Activated naive CD8-positive, alpha-beta T cell (primary cell): ENCODE results near the gene ZNF761.
"Not testable (repeated sequence)": the region's sequence is repeated elsewhere in the genome, so short reads cannot be mapped to it uniquely, and the experiment has no call there.

Experiments
- H3K27ac Mint-ChIP-seq: one replicate; pipeline ENCODE4 v1.8.0; 2021; ENCODE audit warnings: mixed read lengths
- H3K27me3 Mint-ChIP-seq: one replicate; pipeline ENCODE4 v1.8.0; 2021; ENCODE audit warnings: mixed read lengths
- H3K36me3 Mint-ChIP-seq: one replicate; pipeline ENCODE4 v1.8.0; 2021; ENCODE audit warnings: mixed read lengths
- H3K4me1 Mint-ChIP-seq: one replicate; pipeline ENCODE4 v1.8.0; 2021; ENCODE audit warnings: low read depth, mixed read lengths
- H3K4me3 Mint-ChIP-seq: one replicate; pipeline ENCODE4 v1.8.0; 2021; ENCODE audit warnings: mild to moderate bottlenecking, mixed read lengths
- H3K9me3 Mint-ChIP-seq: one replicate; pipeline ENCODE4 v1.8.0; 2021; ENCODE audit warnings: low read depth, mixed read lengths

Gene ZNF761

GRCh38 chr19:53423680-53424079 lies 8.1 kb upstream of the ZNF761 start:
- H3K27me3 Mint-ChIP-seq, H3K4me3 Mint-ChIP-seq, H3K27ac Mint-ChIP-seq, H3K36me3 Mint-ChIP-seq, H3K4me1 Mint-ChIP-seq, H3K9me3 Mint-ChIP-seq: not testable (repeated sequence)

- no peaks in the 10 kb centered on the region for H3K9me3 Mint-ChIP-seq
- H3K4me1 Mint-ChIP-seq: peaks cover 2% of the 10 kb centered on the region
- H3K27ac Mint-ChIP-seq: no peak overlapping the region
- no peaks in the 10 kb centered on the region for H3K36me3 Mint-ChIP-seq
- peaks cover 2% of the 10 kb centered on the region for H3K27me3 Mint-ChIP-seq
- H3K4me3 Mint-ChIP-seq: no peak overlapping the region
Measured at GRCh38 chr19:53424968-53425597, 6.7 kb upstream of the ZNF761 start.

GRCh38 chr19:53432088-53432661 lies 391 bp downstream of the ZNF761 start:
- no peaks in the 10 kb centered on the region for H3K27me3 Mint-ChIP-seq
- peaks cover 28% of the 10 kb centered on the region for H3K36me3 Mint-ChIP-seq
- peaks cover 4% of the 10 kb centered on the region for H3K9me3 Mint-ChIP-seq
- peak overlapping the region; percentile 97 for H3K4me3 Mint-ChIP-seq
- H3K27ac Mint-ChIP-seq: peak overlapping the region; percentile 95
- H3K4me1 Mint-ChIP-seq: peaks cover 31% of the 10 kb centered on the region

- H3K9me3 Mint-ChIP-seq: peaks cover 22% of the 10 kb centered on the region
- not testable (repeated sequence) for H3K4me1 Mint-ChIP-seq, H3K4me3 Mint-ChIP-seq, H3K27ac Mint-ChIP-seq, H3K27me3 Mint-ChIP-seq
- H3K36me3 Mint-ChIP-seq: peaks cover 60% of the 10 kb centered on the region
Measured at GRCh38 chr19:53443809-53444208, 12.0 kb downstream of the ZNF761 start.

- H3K27ac Mint-ChIP-seq, H3K27me3 Mint-ChIP-seq, H3K4me3 Mint-ChIP-seq, H3K4me1 Mint-ChIP-seq: not testable (repeated sequence)
- peaks cover 28% of the 10 kb centered on the region for H3K9me3 Mint-ChIP-seq
- H3K36me3 Mint-ChIP-seq: peaks cover 60% of the 10 kb centered on the region
Measured at GRCh38 chr19:53447196-53447595, 15.4 kb downstream of the ZNF761 start.

- Mint-ChIP-seq H3K36me3 (peaks cover 53% of the 10 kb centered on the region), H3K27me3 (no peaks in the 10 kb centered on the region), H3K9me3 (peaks cover 45% of the 10 kb centered on the region), H3K4me1 (no peaks in the 10 kb centered on the region), H3K4me3 (no peak overlapping the region), H3K27ac (no peak overlapping the region)
Measured at GRCh38 chr19:53455828-53456227, 24.0 kb downstream of the ZNF761 start.

- H3K27me3 Mint-ChIP-seq, H3K27ac Mint-ChIP-seq, H3K4me3 Mint-ChIP-seq, H3K4me1 Mint-ChIP-seq: not testable (repeated sequence)
- H3K36me3 Mint-ChIP-seq: peaks cover 45% of the 10 kb centered on the region
- peaks cover 46% of the 10 kb centered on the region for H3K9me3 Mint-ChIP-seq
Measured at GRCh38 chr19:53460131-53460721, 28.4 kb downstream of the ZNF761 start.

- Mint-ChIP-seq H3K27ac (no peak overlapping the region), H3K4me1 (no peaks in the 10 kb centered on the region), H3K4me3 (no peak overlapping the region), H3K36me3 (peaks cover 31% of the 10 kb centered on the region), H3K9me3 (peaks cover 29% of the 10 kb centered on the region), H3K27me3 (peaks cover 5% of the 10 kb centered on the region)
Measured at GRCh38 chr19:53461866-53462265, 30.1 kb downstream of the ZNF761 start.

- peaks cover 5% of the 10 kb centered on the region for H3K27me3 Mint-ChIP-seq
- peaks cover 24% of the 10 kb centered on the region for H3K9me3 Mint-ChIP-seq
- no peak overlapping the region for H3K4me3 Mint-ChIP-seq
- peaks cover 4% of the 10 kb centered on the region for H3K4me1 Mint-ChIP-seq
- peaks cover 28% of the 10 kb centered on the region for H3K36me3 Mint-ChIP-seq
- no peak overlapping the region for H3K27ac Mint-ChIP-seq
Measured at GRCh38 chr19:53462861-53463260, 31.1 kb downstream of the ZNF761 start.

- H3K4me1 Mint-ChIP-seq: peaks cover 6% of the 10 kb centered on the region
- H3K9me3 Mint-ChIP-seq: peaks cover 21% of the 10 kb centered on the region
- H3K4me3 Mint-ChIP-seq: no peak overlapping the region
- H3K27me3 Mint-ChIP-seq: peaks cover 5% of the 10 kb centered on the region
- H3K36me3 Mint-ChIP-seq: peaks cover 26% of the 10 kb centered on the region
- H3K27ac Mint-ChIP-seq: no peak overlapping the region
Measured at GRCh38 chr19:53463263-53463662, 31.5 kb downstream of the ZNF761 start.

- H3K27me3 Mint-ChIP-seq: peaks cover 5% of the 10 kb centered on the region
- peak overlapping the region; percentile 87 for H3K27ac Mint-ChIP-seq
- peaks cover 4% of the 10 kb centered on the region for H3K9me3 Mint-ChIP-seq
- peaks cover 26% of the 10 kb centered on the region for H3K36me3 Mint-ChIP-seq
- peak overlapping the region; percentile 91 for H3K4me3 Mint-ChIP-seq
- H3K4me1 Mint-ChIP-seq: peaks cover 22% of the 10 kb centered on the region
Measured at GRCh38 chr19:53466726-53467484, 35.1 kb downstream of the ZNF761 start.

- peaks cover 6% of the 10 kb centered on the region for H3K9me3 Mint-ChIP-seq
- peaks cover 4% of the 10 kb centered on the region for H3K27me3 Mint-ChIP-seq
- H3K36me3 Mint-ChIP-seq: peaks cover 31% of the 10 kb centered on the region
- peak within 1 kb of the TSS; percentile 91 for H3K4me3 Mint-ChIP-seq
- peak within 1 kb of the TSS; percentile 87 for H3K27ac Mint-ChIP-seq
- H3K4me1 Mint-ChIP-seq: peaks cover 22% of the 10 kb centered on the region
Measured at GRCh38 chr19:53467485-53468262, 35.9 kb downstream of the ZNF761 start, which contains the start of gene ZNF813. ZNF813 (plus strand) TSS chr19:53467733; CDS start chr19:53483823, 16,090 bp downstream.

GRCh38 chr19:53468628-53469027 lies 36.8 kb downstream of the ZNF761 start:
- peak overlapping the region; percentile 38 for H3K27ac Mint-ChIP-seq
- peaks cover 22% of the 10 kb centered on the region for H3K4me1 Mint-ChIP-seq
- H3K9me3 Mint-ChIP-seq, H3K27me3 Mint-ChIP-seq: not testable (repeated sequence)
- peaks cover 32% of the 10 kb centered on the region for H3K36me3 Mint-ChIP-seq
- peak overlapping the region; percentile 91 for H3K4me3 Mint-ChIP-seq

- no peaks in the 10 kb centered on the region for H3K27me3 Mint-ChIP-seq
- H3K4me1 Mint-ChIP-seq: peaks cover 22% of the 10 kb centered on the region
- peaks cover 7% of the 10 kb centered on the region for H3K9me3 Mint-ChIP-seq
- no peak overlapping the region for H3K4me3 Mint-ChIP-seq
- H3K36me3 Mint-ChIP-seq: peaks cover 53% of the 10 kb centered on the region
- no peak overlapping the region for H3K27ac Mint-ChIP-seq
Measured at GRCh38 chr19:53471916-53472315, 40.1 kb downstream of the ZNF761 start.
